Fibroblast of lung (primary cell): Measurements from ENCODE around the gene IP6K3. TPM values are rescaled to one million over a fixed set of nuclear protein-coding genes. Genes with fewer than 3 reads are reported as not detected.

Source experiments
- DNase-seq, 2 donors: peaks; one replicate each; pipeline versions ENCODE4 v3.0.0 to v3.0.0-alpha.2; 2010; ENCODE audit warnings: low read depth in 2 of 2
- H2AFZ ChIP-seq: 2 replicates; pipeline ENCODE4 v1.5.1; 2012; ENCODE audit warnings: low read length, control low read depth, inconsistent platforms
- H3K27ac ChIP-seq: 2 replicates; pipeline ENCODE4 v1.5.1; 2011; ENCODE audit warnings: low read length, control low read depth; ENCODE audit not compliant: insufficient read depth
- H3K27me3 ChIP-seq: 2 replicates; pipeline ENCODE4 v1.5.1; 2011; ENCODE audit warnings: mild to moderate bottlenecking, low read length; ENCODE audit not compliant: control insufficient read depth, insufficient read depth
- H3K36me3 ChIP-seq: 2 replicates; pipeline ENCODE4 v1.5.1; 2011; ENCODE audit warnings: low read length; ENCODE audit not compliant: control insufficient read depth, insufficient read depth
- H3K4me1 ChIP-seq: 2 replicates; pipeline ENCODE4 v1.5.1; 2011; ENCODE audit warnings: low read length; ENCODE audit not compliant: control insufficient read depth, insufficient read depth; ENCODE audit errors: extremely low read depth
- H3K4me2 ChIP-seq: 2 replicates; pipeline ENCODE4 v1.5.1; 2011; ENCODE audit warnings: low read length, control low read depth; ENCODE audit not compliant: insufficient read depth; ENCODE audit errors: extremely low read depth
- H3K4me3 ChIP-seq, 4 experiments: fragments of 200-600 bp in 1 of 4; sonication (generic) in 1 of 4; replicated peaks in 1 of 4; 2 replicates each; pipeline ENCODE4 v1.5.1; 2011 to 2016; ENCODE audit warnings: low read length in 4 of 4, low read depth in 3 of 4, mild to moderate bottlenecking in 3 of 4, control low read depth in 2 of 4, inconsistent platforms in 1 of 4, mixed read lengths in 1 of 4; ENCODE audit not compliant: insufficient read depth in 1 of 4; ENCODE audit errors: control extremely low read depth in 1 of 4
- H3K79me2 ChIP-seq: 2 replicates; pipeline ENCODE4 v1.5.1; 2012; ENCODE audit warnings: mild to moderate bottlenecking, low read length, inconsistent platforms; ENCODE audit not compliant: control insufficient read depth, insufficient read depth
- H3K9ac ChIP-seq: 2 replicates; pipeline ENCODE4 v1.5.1; 2011; ENCODE audit warnings: mild to moderate bottlenecking, low read length, control low read depth; ENCODE audit not compliant: insufficient read depth
- H3K9me3 ChIP-seq: 2 replicates; pipeline ENCODE4 v1.5.1; 2012; ENCODE audit warnings: low read depth, low read length; ENCODE audit not compliant: control insufficient read depth, insufficient read depth
- H4K20me1 ChIP-seq: 2 replicates; pipeline ENCODE4 v1.5.1; 2011; ENCODE audit warnings: low read length; ENCODE audit not compliant: control insufficient read depth, insufficient read depth; ENCODE audit errors: extremely low read depth
- CTCF ChIP-seq, 2 donors: IDR thresholded peaks in 1 of 2; conservative IDR thresholded peaks in 1 of 2; 1 replicate in 1 of 2; 2 replicates in 1 of 2; pipeline ENCODE4 v1.5.1; 2011 to 2012; ENCODE audit warnings: low read length in 2 of 2, control low read depth in 1 of 2, inconsistent platforms in 1 of 2, low read depth in 1 of 2, mild to moderate bottlenecking in 1 of 2
- EZH2 ChIP-seq: IDR thresholded peaks from 2 replicates; pipeline ENCODE4 v1.5.1; 2012; ENCODE audit warnings: low read length, control low read depth, mild to moderate bottlenecking; ENCODE audit errors: missing control alignments
- polyA plus RNA-seq, 2 donors: library from polyadenylated mRNA; depleted of rRNA in 1 of 2; stranded (reverse) in 1 of 2; unstranded in 1 of 2; fragments of >200 nt; gene quantifications; 2 replicates each; pipeline ENCODE4 v1.2.1, GENCODE V29; 2011 to 2012; ENCODE audit warnings: missing spikeins in 1 of 2
- total RNA-seq: library from RNA; depleted of rRNA; stranded (reverse); fragments of >200 nt; gene quantifications from 2 replicates; pipeline ENCODE4 v1.2.1, GENCODE V29; 2014

IP6K3 gene
- total and polyA plus RNA-seq, 2 donors (not counting 1 experiment from before 2014, with no cell fraction given), result 0.84 to 5.4 TPM

GRCh38 chr6:33731751-33732282, 14.9 kb downstream of the IP6K3 start:
- Histone ChIP-seq H3K9me3 (no peaks in the 10 kb centered on the region), H3K79me2 (no peaks in the 10 kb centered on the region), H3K4me2 (no peak overlapping the region), H3K4me1 (peaks cover 3% of the 10 kb centered on the region), H3K27ac (no peak overlapping the region), H2AFZ (no peak overlapping the region), H4K20me1 (no peaks in the 10 kb centered on the region), H3K36me3 (no peaks in the 10 kb centered on the region), H3K9ac (no peak overlapping the region), H3K4me3 (no peak overlapping the region), H3K27me3 (peaks cover 4% of the 10 kb centered on the region)
- no peak for TF ChIP-seq EZH2
- TF ChIP-seq CTCF (conservative IDR thresholded peaks at IDR 0.05 in 1 of 2, IDR thresholded peaks at IDR 0.05 in 1 of 2; ENCODE audit: low read depth in 1 of 2, low read length in 2 of 2), result no peak
- DNase-seq, result no peak

DNA sequence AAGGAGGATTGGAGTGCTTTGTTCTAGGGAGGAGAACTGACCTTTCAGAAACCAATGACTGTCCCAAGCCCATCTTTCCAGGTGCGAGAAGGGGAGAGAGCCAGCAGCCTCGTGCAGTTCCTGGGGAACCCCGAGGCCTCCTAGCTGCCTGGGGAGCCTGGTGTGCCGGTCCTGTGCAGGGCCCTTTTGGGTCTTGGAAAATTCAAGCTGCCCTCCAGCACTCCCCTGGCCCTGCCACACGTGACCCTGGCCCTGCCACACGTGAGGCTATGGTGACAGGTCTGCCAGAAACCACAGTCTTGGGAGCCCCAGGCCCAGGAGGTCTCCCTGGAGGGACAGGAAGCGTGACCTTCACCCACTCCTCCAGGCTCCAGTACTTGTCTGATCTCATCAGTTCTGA, 15.7 kb downstream of the IP6K3 start:
- H3K79me2 ChIP-seq, result no peaks in the 10 kb centered on the region
- TF ChIP-seq EZH2 (no peak), CTCF (conservative IDR thresholded peaks at IDR 0.05 in 1 of 2, IDR thresholded peaks at IDR 0.05 in 1 of 2; ENCODE audit: low read depth in 1 of 2, low read length in 2 of 2) (no peak)
- DNase-seq, result no peak

DNA sequence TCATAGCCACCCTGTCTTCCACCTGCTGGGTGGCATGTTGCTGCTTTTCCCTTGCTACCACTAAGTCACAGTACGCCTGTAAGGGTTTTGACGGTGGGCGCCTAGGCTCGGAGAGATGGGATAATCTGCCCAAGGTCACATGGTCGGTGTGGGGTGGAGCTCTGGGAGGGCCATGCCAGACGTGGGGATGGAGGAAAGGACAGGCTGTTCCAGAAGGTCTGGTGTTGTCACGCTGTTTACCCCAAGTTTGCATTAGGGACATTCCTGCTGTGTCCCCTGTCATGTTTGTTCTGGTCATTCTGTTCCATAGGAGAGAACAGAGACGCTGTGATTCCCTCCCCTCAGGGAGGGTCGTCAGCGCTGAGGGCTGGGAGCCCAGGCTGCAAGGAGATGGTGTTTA, 16.1 kb downstream of the IP6K3 start:
- Histone ChIP-seq H3K4me1 (peaks cover 3% of the 10 kb centered on the region), H3K36me3 (no peaks in the 10 kb centered on the region), H4K20me1 (no peaks in the 10 kb centered on the region), H3K9ac (no peak overlapping the region), H2AFZ (no peak overlapping the region), H3K4me3 (no peak overlapping the region), H3K27ac (no peak overlapping the region), H3K79me2 (no peaks in the 10 kb centered on the region), H3K27me3 (peaks cover 4% of the 10 kb centered on the region), H3K4me2 (no peak overlapping the region), H3K9me3 (no peaks in the 10 kb centered on the region)
- DNase-seq, result no peak
- TF ChIP-seq CTCF (conservative IDR thresholded peaks at IDR 0.05 in 1 of 2, IDR thresholded peaks at IDR 0.05 in 1 of 2; ENCODE audit: low read depth in 1 of 2, low read length in 2 of 2) (no peak), EZH2 (no peak)

More for the DNA sequence above, 15.7 kb downstream of the IP6K3 start:
- Histone ChIP-seq H3K27ac (no peak overlapping the region), H3K27me3 (peaks cover 4% of the 10 kb centered on the region), H2AFZ (no peak overlapping the region), H3K36me3 (no peaks in the 10 kb centered on the region), H4K20me1 (no peaks in the 10 kb centered on the region), H3K4me3 (no peak overlapping the region), H3K4me1 (peaks cover 3% of the 10 kb centered on the region), H3K9me3 (no peaks in the 10 kb centered on the region), H3K9ac (no peak overlapping the region), H3K4me2 (no peak overlapping the region)
